ENCODE data around the gene UXS1. TPM values are rescaled to one million over a fixed set of nuclear protein-coding genes. Genes with fewer than 3 reads are reported as not detected.

UXS1 gene
- total and polyA plus RNA-seq, 2 of the 8 experiments (the other 6 are each of a cell fraction or from before 2014, with no cell fraction given): 44.5 to 63.4 TPM

DNA sequence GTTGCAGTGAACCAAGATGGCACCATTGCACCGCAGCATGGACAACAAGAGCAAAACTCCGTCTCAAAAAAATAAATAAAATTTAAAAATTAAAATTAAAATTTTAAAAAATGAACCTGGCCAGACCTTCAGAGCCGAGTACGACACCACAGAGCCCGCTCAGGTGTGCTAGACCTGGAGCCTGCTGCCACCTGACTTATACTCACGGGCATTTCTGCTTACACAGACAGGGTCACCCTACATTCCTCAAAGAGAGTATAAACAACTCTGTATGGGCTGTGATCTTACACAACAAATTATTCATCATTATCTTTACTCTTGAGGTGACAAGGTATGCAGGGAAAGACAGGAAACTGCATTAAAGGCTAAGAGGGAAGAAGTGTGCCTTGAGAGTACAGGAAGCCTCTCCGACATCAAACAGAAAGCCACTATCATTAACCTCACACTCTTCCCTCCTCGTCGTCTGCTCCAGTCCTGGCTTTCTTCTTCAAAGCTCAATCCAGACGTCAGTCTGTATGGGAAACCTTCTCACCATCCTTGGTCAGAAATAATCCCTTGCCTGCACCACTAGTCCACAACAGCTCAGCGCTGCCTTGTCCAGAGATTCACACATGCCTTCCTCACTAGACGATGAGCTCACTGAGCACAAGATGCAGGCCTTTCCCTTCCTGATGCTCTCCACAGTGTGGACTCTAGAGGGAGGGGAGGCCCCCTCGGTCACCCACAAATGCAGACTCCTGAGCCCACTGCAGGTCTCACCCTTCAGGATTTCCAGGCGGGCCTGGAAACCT, 56.2 kb downstream of the UXS1 start:
- H3K4me2 ChIP-seq (ENCODE audit: insufficient read depth in 1 of 2, low read depth in 2 of 2, low read length in 2 of 2): no peak overlapping the region
- no peak for DNase-seq (ENCODE audit: low read depth in 1 of 2, low spot score in 2 of 2)
- H3K36me3 ChIP-seq (ENCODE audit: control insufficient read depth in 2 of 4, insufficient read depth in 4 of 4, low read length in 3 of 4): peaks cover 0 to 8% (median 0%) of the 10 kb centered on the region in 4 experiments; a peak in 2 of 8 replicates
- H2BK15ac ChIP-seq (ENCODE audit: low read length): no peak overlapping the region
- H4K20me1 ChIP-seq (replicated peaks in 1 of 2; ENCODE audit: control insufficient read depth in 1 of 2, insufficient read depth in 2 of 2, low read length in 2 of 2): no peaks in the 10 kb centered on the region
- peaks cover 3 to 32% of the 10 kb centered on the region in 2 experiments; a peak in 3 of 4 replicates for H3K79me2 ChIP-seq (ENCODE audit: control insufficient read depth in 1 of 2, insufficient read depth in 2 of 2, low read length in 2 of 2)
- H3K9me3 ChIP-seq (ENCODE audit: insufficient read depth in 2 of 2, low read depth in 1 of 2, low read length in 1 of 2): no peaks in the 10 kb centered on the region; a peak in 1 of 4 replicates
- no peak overlapping the region for H3K4ac ChIP-seq (replicated peaks; ENCODE audit: insufficient read length, low read depth, low read length)
- peak overlapping the region; percentile 52 for H3K27ac ChIP-seq (ENCODE audit: low read depth, low read length)
- no peak overlapping the region for H2BK120ac ChIP-seq (replicated peaks; ENCODE audit: low read depth, low read length)
- no peak overlapping the region for H3K18ac ChIP-seq (ENCODE audit: extremely low read depth, low read length)
- no peak overlapping the region for H2BK5ac ChIP-seq (ENCODE audit: low read depth, low read length)
- CTCF ChIA-PET (ENCODE audit: partially characterized antibody): interaction anchor here (0.7 kb wide), 1 partner anchor 55 kb away, joined by 3 read pairs; no protein-coding TSS in a partner anchor
- no peak overlapping the region for H4K5ac ChIP-seq (ENCODE audit: insufficient read length, low read depth, low read length)
- no peaks in the 10 kb centered on the region for H3K27me3 ChIP-seq (replicated peaks in 1 of 4; ENCODE audit: control insufficient read depth in 3 of 4, extremely low read depth in 1 of 4, insufficient read depth in 3 of 4, low read length in 3 of 4)
- peaks cover 5% of the 10 kb centered on the region; the same call in 1 of the 2 replicates for H3K79me1 ChIP-seq (ENCODE audit: low read depth, low read length)
- POLR2A ChIA-PET (ENCODE audit: partially characterized antibody): no interaction called here
- H2AFZ ChIP-seq (ENCODE audit: low read length): no peak overlapping the region
- no peak overlapping the region for H3K23ac ChIP-seq (ENCODE audit: insufficient read length)
- H3K9ac ChIP-seq (replicated peaks in 1 of 4; ENCODE audit: extremely low read depth in 1 of 4, low read depth in 3 of 4, low read length in 3 of 4): no peak overlapping the region
- H2BK12ac ChIP-seq (ENCODE audit: low read depth, low read length): no peak overlapping the region
- no peak overlapping the region for H4K8ac ChIP-seq (ENCODE audit: extremely low read depth, insufficient read depth, low read length)
- no peak for FAIRE-seq
- H3K4me1 ChIP-seq (replicated peaks in 1 of 4; ENCODE audit: control insufficient read depth in 3 of 4, insufficient read depth in 4 of 4, low read length in 3 of 4): no peaks in the 10 kb centered on the region; a peak in 1 of 7 replicates
- no peak overlapping the region for H3K4me3 ChIP-seq (ENCODE audit: extremely low read depth in 1 of 4, insufficient read depth in 2 of 4, low read depth in 3 of 4, low read length in 4 of 4)
- no peak overlapping the region; the same call in 1 of the 2 replicates for H2AK5ac ChIP-seq (ENCODE audit: low read depth, low read length)
- no peak overlapping the region for H2BK20ac ChIP-seq (ENCODE audit: low read length)
- 89% methylated on average over 14 of the region's 14 CpGs; no CpG with 5 or more reads in 1 of the 2 experiments for WGBS, 2 experiments (ENCODE audit: extremely low coverage in 1 of 2, insufficient coverage in 1 of 2, insufficient read length in 1 of 2, insufficient replicate concordance in 2 of 2, low coverage in 1 of 2, low lambda C conversion rate in 2 of 2, missing lambda C conversion rate in 1 of 2)
- H3K14ac ChIP-seq (ENCODE audit: insufficient read length): no peak overlapping the region
- no peak overlapping the region for H4K91ac ChIP-seq (replicated peaks; ENCODE audit: insufficient read length, low read length)
- no peak overlapping the region for H3K56ac ChIP-seq (replicated peaks; ENCODE audit: insufficient read length, low read depth, low read length)
- H3K23me2 ChIP-seq (ENCODE audit: low read depth, low read length): no peaks in the 10 kb centered on the region
- no peak for TF ChIP-seq EGR1 (IDR thresholded peaks at IDR 0.05; ENCODE audit: borderline replicate concordance, low read depth, low read length)
- TF ChIP-seq CHD2 (IDR thresholded peaks at IDR 0.05; ENCODE audit: low read length): no peak
- no peak for TF ChIP-seq POLR2A (IDR thresholded peaks at IDR 0.05; ENCODE audit: control extremely low read depth in 1 of 2, low read depth in 2 of 2, low read length in 2 of 2)
- TF ChIP-seq JUND (IDR thresholded peaks at IDR 0.05; ENCODE audit: low read length): no peak
- TF ChIP-seq POU5F1 (IDR thresholded peaks at IDR 0.05; ENCODE audit: low read depth, low read length): no peak
- no peak for TF ChIP-seq HDAC2 (IDR thresholded peaks at IDR 0.05; ENCODE audit: borderline replicate concordance in 1 of 2, low read depth in 2 of 2, low read length in 2 of 2)
- no peak for TF ChIP-seq RNF2 (IDR thresholded peaks at IDR 0.05; ENCODE audit: borderline replicate concordance, low read depth, low read length, missing control alignments, poor library complexity, severe bottlenecking)
- no peak for TF ChIP-seq KDM5A (IDR thresholded peaks at IDR 0.05; ENCODE audit: low read length)
- TF ChIP-seq YY1 (IDR thresholded peaks at IDR 0.05; ENCODE audit: low read depth, low read length): no peak
- no peak for TF ChIP-seq JUN (IDR thresholded peaks at IDR 0.05; ENCODE audit: low read depth, low read length)
- TF ChIP-seq RFX5 (IDR thresholded peaks at IDR 0.05; ENCODE audit: borderline replicate concordance, low read depth, low read length): no peak
- TF ChIP-seq CEBPB (IDR thresholded peaks at IDR 0.05; ENCODE audit: low read depth, low read length): no peak
- TF ChIP-seq CTBP2 (IDR thresholded peaks at IDR 0.05; ENCODE audit: borderline replicate concordance, insufficient read depth, insufficient read length, low read length): no peak

All from H1 (cell line).